HG03457 (cell line): ENCODE results near the gene MRPL3.

Experiments used
- ATAC-seq: cut with Tn5 transposase; IDR thresholded peaks from one replicate; pipeline ENCODE4 v1.9.1; 2021; ENCODE audit warnings: moderate number of reproducible peaks; ENCODE audit not compliant: unreplicated experiment

The MRPL3 gene

DNA sequence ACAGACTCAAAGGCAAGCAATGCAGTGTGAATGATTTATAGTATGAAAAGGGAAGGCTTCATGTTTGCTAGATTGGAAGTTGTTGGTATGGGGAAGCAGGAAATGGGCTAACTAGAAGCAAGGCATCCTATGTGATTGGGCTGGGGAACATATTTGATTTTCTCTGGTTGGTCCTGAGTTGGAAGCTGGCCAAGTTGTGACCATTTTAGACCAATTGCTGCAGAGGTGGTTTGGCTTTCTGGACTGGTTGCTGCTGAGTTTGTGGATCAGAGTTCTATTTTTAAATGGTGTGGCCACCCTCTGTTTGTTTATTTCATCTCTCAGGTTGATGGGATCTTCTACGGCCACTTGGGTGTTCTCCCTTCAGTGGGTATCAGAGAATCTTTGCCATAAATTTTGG lies 81.5 kb downstream of the MRPL3 start:
- no peak for ATAC-seq

DNA sequence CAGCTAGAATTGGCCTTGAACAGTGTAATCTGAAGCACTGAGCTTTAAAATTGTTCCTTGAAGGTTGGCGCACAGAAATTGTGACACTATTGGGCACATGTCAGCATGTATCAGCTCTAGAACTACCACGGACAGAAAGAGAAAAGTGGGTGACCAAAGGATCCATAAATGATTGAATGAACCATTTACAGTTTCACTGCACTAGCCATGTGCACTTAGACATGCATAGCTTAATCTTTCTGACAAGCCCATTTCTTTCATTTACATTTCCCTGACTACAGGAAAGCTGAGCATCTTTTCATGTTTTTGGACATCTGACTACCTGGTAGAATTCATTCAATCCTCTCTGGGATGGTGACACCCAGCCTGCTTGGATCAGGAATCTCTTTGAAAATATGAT lies 85.0 kb downstream of the MRPL3 start:
- no peak for ATAC-seq
